ENCODE measurements around the gene CST4.

CST4 gene

GRCh38 chr20:23659989-23660837 lies 28.6 kb downstream of the CST4 start (continued):
- peak; percentile 79 for TF ChIP-seq GLIS1 (tag by site-specific recombination; IDR thresholded peaks at IDR 0.05)
- TF ChIP-seq ZNF16 (tag by site-specific recombination; IDR thresholded peaks at IDR 0.05; ENCODE audit: low read depth): no peak
- TF ChIP-seq ZNF629 (tag by site-specific recombination; IDR thresholded peaks at IDR 0.05): peak; percentile 34; the same call in 1 of the 2 replicates
- TF ChIP-seq ZNF555 (tag by site-specific recombination; conservative IDR thresholded peaks at IDR 0.05): no peak
- TF ChIP-seq ZNF350 (tag by site-specific recombination; IDR thresholded peaks at IDR 0.05): no peak
- no peak for TF ChIP-seq ZBTB8A (tag by site-specific recombination; IDR thresholded peaks at IDR 0.05)
- no peak for TF ChIP-seq ZNF596 (tag by site-specific recombination; IDR thresholded peaks at IDR 0.05)
- TF ChIP-seq ZBTB6 (tag by site-specific recombination; IDR thresholded peaks at IDR 0.05): no peak
- no peak for TF ChIP-seq ZNF768 (tag by site-specific recombination; IDR thresholded peaks at IDR 0.05)
- peak; percentile 28; the same call in 1 of the 2 replicates for TF ChIP-seq ZBTB20 (tag by site-specific recombination; IDR thresholded peaks at IDR 0.05)
- no peak for TF ChIP-seq GLI2 (tag by site-specific recombination; IDR thresholded peaks at IDR 0.05; ENCODE audit: borderline replicate concordance, low read depth)
- no peak for TF ChIP-seq ZNF610 (tag by site-specific recombination; IDR thresholded peaks at IDR 0.05; ENCODE audit: borderline replicate concordance)
- no peak for TF ChIP-seq ZNF2 (tag by site-specific recombination; IDR thresholded peaks at IDR 0.05)
- TF ChIP-seq ZIC2 (tag by site-specific recombination; IDR thresholded peaks at IDR 0.05): peak; percentile 85
- TF ChIP-seq ZNF37A (tag by site-specific recombination; IDR thresholded peaks at IDR 0.05): no peak
- 0 out of 2 replicates have a peak, but pooled peaks have one; percentile 42 for TF ChIP-seq ZNF354C (tag by site-specific recombination; IDR thresholded peaks at IDR 0.05; ENCODE audit: borderline replicate concordance, low read depth)
- TF ChIP-seq ZBTB17 (tag by site-specific recombination; IDR thresholded peaks at IDR 0.05): peak; percentile 47; the same call in 1 of the 2 replicates
- TF ChIP-seq PATZ1 (tag by site-specific recombination; IDR thresholded peaks at IDR 0.05): no peak
- TF ChIP-seq GFI1B (tag by site-specific recombination; IDR thresholded peaks at IDR 0.05): no peak
- no peak; the same call in 1 of the 2 replicates for TF ChIP-seq TRIM28 (IDR thresholded peaks at IDR 0.05; ENCODE audit: borderline replicate concordance, low read length)
- no peak for TF ChIP-seq ZNF473 (tag by site-specific recombination; IDR thresholded peaks at IDR 0.05)
- peak; percentile 58; the same call in 1 of the 2 replicates for TF ChIP-seq IKZF3 (tag by site-specific recombination; IDR thresholded peaks at IDR 0.05)
- no peak for TF ChIP-seq ZNF155 (tag by site-specific recombination; IDR thresholded peaks at IDR 0.05)
- TF ChIP-seq GLIS2 (tag by site-specific recombination; IDR thresholded peaks at IDR 0.05): no peak
- no peak for TF ChIP-seq ZNF169 (tag by site-specific recombination; IDR thresholded peaks at IDR 0.05)
- TF ChIP-seq ZNF112 (tag by site-specific recombination; IDR thresholded peaks at IDR 0.05): no peak
- no peak for TF ChIP-seq ZNF140 (tag by site-specific recombination; IDR thresholded peaks at IDR 0.05)
- no peak for TF ChIP-seq SP7 (tag by site-specific recombination; IDR thresholded peaks at IDR 0.05)
- no peak for TF ChIP-seq ZXDB (tag by site-specific recombination; IDR thresholded peaks at IDR 0.05)
- no peak for TF ChIP-seq ZNF302 (tag by site-specific recombination; IDR thresholded peaks at IDR 0.05; ENCODE audit: low read depth)
- TF ChIP-seq KLF1 (tag by site-specific recombination; IDR thresholded peaks at IDR 0.05): 0 out of 2 replicates have a peak, but pooled peaks have one; percentile 16
- no peak for TF ChIP-seq HOXC10 (CRISPR knock-in tag; IDR thresholded peaks at IDR 0.05)
- TF ChIP-seq ZNF157 (tag by site-specific recombination; IDR thresholded peaks at IDR 0.05): no peak
- peak; percentile 69 for TF ChIP-seq ZNF600 (tag by site-specific recombination; IDR thresholded peaks at IDR 0.05)
- no peak for TF ChIP-seq INSM2 (tag by site-specific recombination; IDR thresholded peaks at IDR 0.05)
- no peak for TF ChIP-seq ZNF521 (tag by site-specific recombination; IDR thresholded peaks at IDR 0.05)
- TF ChIP-seq ZFP69B (tag by site-specific recombination; IDR thresholded peaks at IDR 0.05): no peak
- peak; percentile 80 for TF ChIP-seq ZNF133 (tag by site-specific recombination; IDR thresholded peaks at IDR 0.05)

Measured in HEK293 (cell line).